MM.1S (cell line): ENCODE measurements around the gene PATL1.
"Not testable (repeated sequence)": the region's sequence is repeated elsewhere in the genome, so short reads cannot be mapped to it uniquely, and the experiment has no call there.

Experiments
- DNase-seq: peaks from one replicate; pipeline ENCODE4 v3.0.0-alpha.2; 2015
- H2AFZ ChIP-seq: fragments of 300-600 bp; sonication (generic); 2 replicates; pipeline ENCODE4 v1.6.0; 2016; ENCODE audit warnings: antibody characterized with exemption, low read length
- H3F3A ChIP-seq: fragments of 300-600 bp; sonication (generic); 2 replicates; pipeline ENCODE4 v1.6.1; 2016; ENCODE audit warnings: mild to moderate bottlenecking, antibody characterized with exemption, low read length, moderate library complexity, mixed read lengths; ENCODE audit not compliant: insufficient read depth
- H3K27ac ChIP-seq: fragments of 300-600 bp; sonication (generic); 2 replicates; pipeline ENCODE4 v1.5.1; 2016; ENCODE audit warnings: mild to moderate bottlenecking, low read length
- H3K27me3 ChIP-seq: fragments of 300-600 bp; sonication (generic); replicated peaks from 2 replicates; pipeline ENCODE4 v1.6.0; 2016; ENCODE audit warnings: low read length; ENCODE audit not compliant: insufficient read depth
- H3K36me3 ChIP-seq: fragments of 300-600 bp; sonication (generic); replicated peaks from 2 replicates; pipeline ENCODE4 v1.6.1; 2016; ENCODE audit warnings: mild to moderate bottlenecking, low read length, mixed read lengths; ENCODE audit not compliant: insufficient read depth
- H3K4me1 ChIP-seq: fragments of 300-600 bp; sonication (generic); 2 replicates; pipeline ENCODE4 v1.6.1; 2016; ENCODE audit warnings: low read length, mixed read lengths
- H3K4me2 ChIP-seq: fragments of 300-600 bp; sonication (generic); 2 replicates; pipeline ENCODE4 v1.6.0; 2016; ENCODE audit warnings: low read depth, low read length
- H3K4me3 ChIP-seq: fragments of 300-600 bp; sonication (generic); 2 replicates; pipeline ENCODE4 v1.5.1; 2016; ENCODE audit warnings: low read length, mixed read lengths
- H3K79me2 ChIP-seq: fragments of 300-600 bp; sonication (generic); 2 replicates; pipeline ENCODE4 v1.6.1; 2016; ENCODE audit warnings: mixed run types, low read length, mixed read lengths
- H3K9ac ChIP-seq: fragments of 300-600 bp; sonication (generic); 2 replicates; pipeline ENCODE4 v1.6.1; 2016; ENCODE audit warnings: low read length, mixed read lengths
- H3K9me2 ChIP-seq: fragments of 300-600 bp; sonication (generic); replicated peaks from 2 replicates; pipeline ENCODE4 v1.6.1; 2016; ENCODE audit warnings: mild to moderate bottlenecking, low read length, mixed read lengths; ENCODE audit not compliant: insufficient read depth
- H3K9me3 ChIP-seq: fragments of 300-600 bp; sonication (generic); replicated peaks from 2 replicates; pipeline ENCODE4 v1.6.1; 2016; ENCODE audit warnings: mild to moderate bottlenecking, low read length, mixed read lengths; ENCODE audit not compliant: insufficient read depth
- H4K20me1 ChIP-seq: fragments of 300-600 bp; sonication (generic); 2 replicates; pipeline ENCODE4 v1.6.1; 2016; ENCODE audit warnings: mild to moderate bottlenecking, low read length, moderate library complexity, mixed read lengths; ENCODE audit not compliant: insufficient read depth
- CTCF ChIP-seq: fragments of 300-600 bp; sonication (generic); IDR thresholded peaks from 2 replicates; pipeline ENCODE4 v1.5.1; 2016; ENCODE audit warnings: antibody characterized with exemption, low read length, mixed read lengths
- EZH2 ChIP-seq: fragments of 300-600 bp; sonication (generic); optimal IDR thresholded peaks from 2 replicates; pipeline ENCODE3; 2017; ENCODE audit warnings: low read depth, mild to moderate bottlenecking, antibody characterized with exemption, low read length, mixed read lengths
- EZH2phosphoT487 ChIP-seq: fragments of 300-600 bp; sonication (generic); IDR thresholded peaks from 2 replicates; pipeline ENCODE4 v1.6.1; 2018; ENCODE audit warnings: antibody characterized with exemption, low read length

PATL1 gene

GRCh38 chr11:59641156-59641555, 27.7 kb downstream of the PATL1 start:
- Histone ChIP-seq H3K79me2 (no peaks in the 10 kb centered on the region), H2AFZ (no peak overlapping the region), H3K9me2 (no peaks in the 10 kb centered on the region), H3K9me3 (no peaks in the 10 kb centered on the region), H3K4me2 (no peak overlapping the region), H3K36me3 (peaks cover 24% of the 10 kb centered on the region), H3K4me3 (no peak overlapping the region), H3K27ac (no peak overlapping the region), H3K9ac (no peak overlapping the region), H3F3A (no peaks in the 10 kb centered on the region), H4K20me1 (no peaks in the 10 kb centered on the region), H3K4me1 (no peaks in the 10 kb centered on the region), H3K27me3 (no peaks in the 10 kb centered on the region)
- TF ChIP-seq CTCF: no peak
- no peak for TF ChIP-seq EZH2phosphoT487
- no peak for DNase-seq

GRCh38 chr11:59630493-59630892, 38.3 kb downstream of the PATL1 start:
- no peaks in the 10 kb centered on the region for H4K20me1 ChIP-seq
- no peak overlapping the region for H2AFZ ChIP-seq
- H3F3A ChIP-seq: no peaks in the 10 kb centered on the region
- no peaks in the 10 kb centered on the region for H3K9me3 ChIP-seq
- H3K9ac ChIP-seq: no peak overlapping the region
- H3K36me3 ChIP-seq: no peaks in the 10 kb centered on the region
- no peak overlapping the region for H3K4me2 ChIP-seq
- no peak overlapping the region for H3K27ac ChIP-seq
- DNase-seq: no peak
- no peaks in the 10 kb centered on the region for H3K9me2 ChIP-seq
- H3K4me3 ChIP-seq: no peak overlapping the region
- no peaks in the 10 kb centered on the region for H3K27me3 ChIP-seq
- H3K4me1 ChIP-seq: no peaks in the 10 kb centered on the region
- no peaks in the 10 kb centered on the region for H3K79me2 ChIP-seq
- no peak for TF ChIP-seq CTCF
- TF ChIP-seq EZH2: no peak
- TF ChIP-seq EZH2phosphoT487: no peak

- no peaks in the 10 kb centered on the region for H3K4me1 ChIP-seq
- no peaks in the 10 kb centered on the region for H3K27me3 ChIP-seq
- H3K9me2 ChIP-seq: no peaks in the 10 kb centered on the region
- no peak overlapping the region for H3K4me3 ChIP-seq
- no peaks in the 10 kb centered on the region for H3K36me3 ChIP-seq
- no peak overlapping the region for H3K9ac ChIP-seq
- TF ChIP-seq EZH2phosphoT487 (no peak), EZH2 (no peak), CTCF (no peak)
- DNase-seq: no peak
- no peaks in the 10 kb centered on the region for H3F3A ChIP-seq
- no peak overlapping the region for H3K27ac ChIP-seq
- H2AFZ ChIP-seq: no peak overlapping the region
- no peak overlapping the region for H3K4me2 ChIP-seq
- no peaks in the 10 kb centered on the region for H4K20me1 ChIP-seq
- no peaks in the 10 kb centered on the region for H3K9me3 ChIP-seq
- no peaks in the 10 kb centered on the region for H3K79me2 ChIP-seq
These were observed 38.8 kb downstream of the PATL1 start for GRCh38 chr11:59629996-59630395.

DNA sequence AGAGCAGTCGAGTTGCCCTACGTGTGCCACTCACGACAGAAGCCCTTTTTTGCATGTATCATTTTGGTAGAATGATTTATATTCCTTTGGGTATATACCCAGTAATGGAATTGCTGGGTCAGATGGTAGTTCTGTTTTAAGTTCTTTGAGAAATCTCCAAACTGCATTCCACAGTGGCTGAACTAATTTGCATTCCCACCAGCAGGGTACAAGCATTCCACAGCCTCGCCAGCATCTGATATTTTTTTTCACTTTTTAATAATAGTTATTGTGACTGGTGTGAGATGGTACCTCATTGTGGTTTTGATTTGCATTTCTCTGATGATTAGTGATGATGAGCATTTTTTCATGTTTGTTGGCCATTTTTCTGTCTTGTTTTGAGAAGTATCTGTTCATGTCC, 41.9 kb downstream of the PATL1 start:
- not testable (repeated sequence) for H3K4me1 ChIP-seq, H3K4me2 ChIP-seq, H3K27ac ChIP-seq, H4K20me1 ChIP-seq, H3K79me2 ChIP-seq, H3K27me3 ChIP-seq, H3K9me3 ChIP-seq, H3K9ac ChIP-seq, H3K4me3 ChIP-seq, H2AFZ ChIP-seq, H3F3A ChIP-seq, H3K36me3 ChIP-seq, DNase-seq, H3K9me2 ChIP-seq
